Measurements from ENCODE around the gene MRPS7. TPM values are rescaled to one million over a fixed set of nuclear protein-coding genes. Genes with fewer than 3 reads are reported as not detected.

Gene MRPS7
- total and polyA plus RNA-seq, 9 of the 15 experiments (the other 6 are each of a cell fraction or from before 2014, with no cell fraction given) = 107 to 244 (median 132) TPM

DNA sequence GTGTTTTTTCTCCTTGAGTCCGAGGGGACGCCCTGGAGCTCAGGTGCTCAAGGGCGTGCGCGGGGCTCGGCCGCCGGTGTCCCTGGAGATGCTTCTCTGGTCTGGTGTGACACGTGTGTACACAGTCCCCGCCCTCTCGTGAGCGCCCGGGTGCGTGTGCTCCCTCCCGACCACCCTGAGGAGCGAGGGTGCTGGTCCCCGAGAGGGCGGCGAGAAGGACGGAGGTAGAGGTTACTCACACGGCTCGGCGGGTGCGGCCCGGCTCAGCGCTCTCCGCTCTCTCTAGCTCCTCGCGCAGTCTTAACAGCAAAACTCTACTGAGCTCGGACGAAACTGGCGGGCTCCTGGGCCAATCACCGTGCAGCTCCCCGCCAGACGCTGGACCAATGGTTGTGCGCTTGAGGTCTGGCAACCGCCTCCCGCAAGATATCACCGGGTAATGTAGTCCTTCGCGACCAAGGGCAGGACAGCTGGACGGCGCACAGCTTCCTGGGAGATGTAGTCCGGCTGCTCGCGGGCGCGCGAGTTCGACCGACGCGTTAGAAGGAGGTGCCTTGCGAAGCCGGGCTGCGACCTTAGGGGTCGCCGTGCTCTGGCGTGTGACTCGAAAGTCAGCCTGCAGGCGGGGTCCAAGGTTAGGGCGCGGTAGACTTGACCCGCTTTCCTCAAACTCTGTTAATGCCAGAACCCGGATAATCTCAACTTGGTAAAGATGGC, 27.6 kb downstream of the MRPS7 start, which contains the start of gene SLC25A19 (continued):
- TF ChIP-seq ARID3B (CRISPR knock-in tag; IDR thresholded peaks at IDR 0.05; ENCODE audit: borderline replicate concordance) = no peak
- TF ChIP-seq, protein P1, sequence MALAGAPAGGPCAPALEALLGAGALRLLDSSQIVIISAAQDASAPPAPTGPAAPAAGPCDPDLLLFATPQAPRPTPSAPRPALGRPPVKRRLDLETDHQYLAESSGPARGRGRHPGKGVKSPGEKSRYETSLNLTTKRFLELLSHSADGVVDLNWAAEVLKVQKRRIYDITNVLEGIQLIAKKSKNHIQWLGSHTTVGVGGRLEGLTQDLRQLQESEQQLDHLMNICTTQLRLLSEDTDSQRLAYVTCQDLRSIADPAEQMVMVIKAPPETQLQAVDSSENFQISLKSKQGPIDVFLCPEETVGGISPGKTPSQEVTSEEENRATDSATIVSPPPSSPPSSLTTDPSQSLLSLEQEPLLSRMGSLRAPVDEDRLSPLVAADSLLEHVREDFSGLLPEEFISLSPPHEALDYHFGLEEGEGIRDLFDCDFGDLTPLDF (CRISPR knock-in tag; IDR thresholded peaks at IDR 0.05) = peak; percentile 89
- TF ChIP-seq SREBF2 (CRISPR knock-in tag; IDR thresholded peaks at IDR 0.05) = no peak
- no peak for TF ChIP-seq VEZF1 (CRISPR knock-in tag; IDR thresholded peaks at IDR 0.05)
- peak; percentile 90 for TF ChIP-seq KDM5B (IDR thresholded peaks at IDR 0.05; ENCODE audit: insufficient replicate concordance, low read depth, low read length)
- TF ChIP-seq RBM25 (IDR thresholded peaks at IDR 0.05; ENCODE audit: low read depth, low read length, severe bottlenecking) = peak; percentile 91
- TF ChIP-seq, protein P2, sequence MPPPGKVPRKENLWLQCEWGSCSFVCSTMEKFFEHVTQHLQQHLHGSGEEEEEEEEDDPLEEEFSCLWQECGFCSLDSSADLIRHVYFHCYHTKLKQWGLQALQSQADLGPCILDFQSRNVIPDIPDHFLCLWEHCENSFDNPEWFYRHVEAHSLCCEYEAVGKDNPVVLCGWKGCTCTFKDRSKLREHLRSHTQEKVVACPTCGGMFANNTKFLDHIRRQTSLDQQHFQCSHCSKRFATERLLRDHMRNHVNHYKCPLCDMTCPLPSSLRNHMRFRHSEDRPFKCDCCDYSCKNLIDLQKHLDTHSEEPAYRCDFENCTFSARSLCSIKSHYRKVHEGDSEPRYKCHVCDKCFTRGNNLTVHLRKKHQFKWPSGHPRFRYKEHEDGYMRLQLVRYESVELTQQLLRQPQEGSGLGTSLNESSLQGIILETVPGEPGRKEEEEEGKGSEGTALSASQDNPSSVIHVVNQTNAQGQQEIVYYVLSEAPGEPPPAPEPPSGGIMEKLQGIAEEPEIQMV (tag; conservative IDR thresholded peaks at IDR 0.05; ENCODE audit: low read depth) = 0 out of 2 replicates have a peak, but pooled peaks have one; percentile 30
- TF ChIP-seq NR2F6 (CRISPR knock-in tag; IDR thresholded peaks at IDR 0.05) = no peak
- TF ChIP-seq EZH2 (IDR thresholded peaks at IDR 0.05; ENCODE audit: borderline replicate concordance, low read depth, low read length) = no peak
- no peak for TF ChIP-seq NFE2L1 (tag; IDR thresholded peaks at IDR 0.05; ENCODE audit: borderline replicate concordance, low read depth)
- no peak for TF ChIP-seq E2F3 (CRISPR knock-in tag; IDR thresholded peaks at IDR 0.05)
- TF ChIP-seq TCF7L2 (IDR thresholded peaks at IDR 0.05; ENCODE audit: low read depth, low read length) = no peak
- peak; percentile 48; the same call in 1 of the 2 replicates for TF ChIP-seq RB1 (IDR thresholded peaks at IDR 0.05; ENCODE audit: low read depth)
- TF ChIP-seq TEAD1 (CRISPR knock-in tag; IDR thresholded peaks at IDR 0.05) = no peak
- no peak for TF ChIP-seq THRB (CRISPR knock-in tag; conservative IDR thresholded peaks at IDR 0.05)
- no peak; the same call in 1 of the 2 replicates for TF ChIP-seq SRSF1 (IDR thresholded peaks at IDR 0.05; ENCODE audit: low read depth, low read length)
- 0 out of 2 replicates have a peak, but pooled peaks have one; percentile 18 for TF ChIP-seq TRIM28 (IDR thresholded peaks at IDR 0.05)

Measured in K562 (cell line).